HL-60/S4 treated with retinoic acid at 250 ng/mL for 4 days and 3 days (cell line): ENCODE results near the gene SLC9C1.

Experiments
- in situ Hi-C: fragments of 300-500 bp; cut with MboI; formaldehyde crosslinking; loops from 2 replicates; pipeline ENCODE4 v1.7.0; 2022; ENCODE audit warnings: low sequenced_read_pairs

Gene SLC9C1

DNA sequence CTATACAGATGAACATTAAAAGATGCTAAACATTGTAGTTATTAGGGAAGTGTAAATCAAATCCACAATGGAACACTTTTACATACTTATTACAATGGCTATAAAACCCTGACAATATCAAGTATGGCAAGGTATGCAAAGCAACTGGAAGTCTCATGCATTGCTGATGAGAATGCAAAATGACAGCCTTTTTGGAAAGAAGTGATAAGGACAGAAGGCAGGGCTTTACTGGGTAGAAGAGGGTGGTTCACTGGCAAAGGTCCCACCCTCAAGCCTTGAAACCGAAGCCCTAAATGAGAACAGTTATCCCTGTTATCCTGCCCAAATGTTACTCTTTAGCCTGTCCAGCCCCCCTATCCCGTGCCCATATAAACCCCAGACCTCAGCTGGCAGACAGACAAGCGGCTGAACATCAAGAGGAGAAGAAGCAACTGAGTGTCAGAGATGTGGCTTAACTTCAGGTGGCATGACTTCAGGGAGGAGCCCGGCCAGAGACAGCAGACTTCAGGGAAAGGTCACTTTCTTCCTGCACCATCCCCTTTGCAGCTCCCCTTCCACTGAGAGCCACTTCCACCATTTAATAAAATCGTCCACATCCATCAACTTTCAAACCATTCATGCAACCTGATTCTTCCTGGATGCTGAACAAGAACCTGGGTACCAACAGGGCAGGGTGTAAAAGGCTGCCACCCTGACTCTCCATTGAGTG is 160.2 kb downstream of the SLC9C1 start:
- in situ Hi-C loops, result no loop called here

DNA sequence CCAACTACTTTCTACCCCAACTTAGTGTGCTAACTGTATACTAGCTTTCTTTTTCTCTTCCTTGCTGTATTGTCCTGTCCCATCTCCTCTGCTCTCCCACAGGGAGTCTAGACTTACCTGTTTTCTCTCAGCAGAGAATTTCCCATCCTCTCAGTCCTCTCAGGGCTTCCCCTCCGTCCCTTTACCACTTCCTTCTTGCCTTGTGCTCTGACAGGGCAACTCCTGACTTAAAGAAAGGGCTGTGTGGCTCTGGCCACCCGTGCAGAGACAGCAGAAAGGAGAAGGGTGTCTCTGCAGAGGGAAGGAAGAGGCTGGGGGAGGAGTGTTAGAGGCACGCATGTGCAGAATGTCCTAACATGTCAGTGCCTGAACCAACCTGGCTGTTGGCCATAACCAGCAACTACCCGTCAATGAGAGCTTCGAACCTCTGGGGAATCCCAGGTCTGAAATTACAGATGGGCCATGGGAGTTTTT is 161.0 kb downstream of the SLC9C1 start, which contains the start of gene GCSAM:
TSS of gene GCSAM (minus strand) at position 274 of the 474 bp plus-strand sequence. CDS start at position 146, 128 bp downstream.
- in situ Hi-C loops, result no loop called here

DNA sequence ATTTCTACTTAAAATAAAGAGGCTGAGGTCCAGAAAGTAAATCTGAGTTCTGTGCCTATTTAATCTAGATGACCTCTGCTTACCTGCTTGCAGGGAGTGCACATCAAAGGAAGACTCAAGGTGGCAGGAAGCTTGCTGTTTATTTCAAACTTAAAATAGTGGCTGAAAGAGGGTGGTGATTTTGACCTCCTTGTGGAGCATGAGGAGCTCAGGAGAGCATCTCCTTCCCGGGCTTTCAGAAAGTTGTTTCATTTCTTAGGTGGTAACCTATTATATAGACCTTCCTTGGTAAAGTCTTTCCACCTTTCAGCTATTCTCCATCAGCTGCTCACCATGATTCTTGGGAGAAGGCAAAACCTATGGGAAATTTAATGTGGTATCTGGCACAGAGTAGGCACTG is 161.5 kb downstream of the SLC9C1 start:
- in situ Hi-C loops, result no loop called here

DNA sequence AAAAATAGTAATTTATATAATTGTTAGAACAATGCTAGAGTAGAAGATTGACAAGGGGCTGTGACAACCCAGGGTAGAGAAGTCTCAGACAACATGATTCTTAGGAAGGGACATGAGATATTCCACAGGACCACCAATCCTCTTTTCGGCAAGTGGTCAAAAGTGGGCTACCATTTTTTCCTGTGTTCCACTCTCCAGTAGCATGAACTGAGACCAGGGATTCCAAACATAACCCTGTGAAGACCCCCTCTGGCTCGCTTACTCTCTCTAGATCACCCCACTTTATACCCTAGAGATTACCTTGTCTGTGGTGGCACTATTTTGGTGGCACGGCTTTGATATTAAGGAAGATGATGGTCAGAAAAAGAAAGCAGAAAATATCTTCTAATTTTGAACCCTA is 161.9 kb downstream of the SLC9C1 start:
- in situ Hi-C loops, result no loop called here

DNA sequence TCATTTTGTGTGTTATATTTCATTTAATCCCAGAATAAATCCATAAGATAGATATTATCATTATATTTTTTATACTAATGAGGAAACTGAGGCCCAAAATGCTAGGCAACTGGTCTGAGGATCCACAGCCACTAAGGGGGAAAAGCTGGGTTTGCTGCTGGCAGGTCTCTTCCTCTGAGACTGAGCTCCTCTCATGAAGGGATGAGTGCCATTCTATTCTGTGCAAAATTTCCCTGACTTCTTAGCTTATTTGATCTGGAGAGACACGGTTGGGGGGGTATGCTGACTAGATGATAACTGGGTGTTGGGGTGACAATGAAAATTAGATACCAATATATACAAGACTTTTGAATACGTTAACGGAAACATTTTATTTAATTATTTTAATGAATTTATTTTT is 162.9 kb downstream of the SLC9C1 start:
- in situ Hi-C loops, result no loop called here

DNA sequence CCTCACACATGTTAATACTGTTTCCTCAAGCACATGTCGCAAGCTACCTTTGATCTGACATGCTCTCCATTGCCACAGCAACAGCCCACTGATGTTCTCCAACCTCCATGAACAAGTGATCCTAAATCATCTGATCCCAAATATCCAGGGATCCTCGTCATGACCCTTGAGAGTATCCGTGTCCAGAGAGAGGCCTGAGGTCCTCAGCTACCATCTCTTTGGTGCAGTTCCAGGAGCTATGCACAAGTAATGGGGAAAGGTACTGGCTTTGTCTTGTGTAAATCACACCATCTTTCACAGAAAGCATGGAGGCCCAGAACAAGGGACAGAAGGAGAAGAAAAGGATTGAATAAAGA is 163.4 kb downstream of the SLC9C1 start:
- in situ Hi-C loops, result no loop called here

DNA sequence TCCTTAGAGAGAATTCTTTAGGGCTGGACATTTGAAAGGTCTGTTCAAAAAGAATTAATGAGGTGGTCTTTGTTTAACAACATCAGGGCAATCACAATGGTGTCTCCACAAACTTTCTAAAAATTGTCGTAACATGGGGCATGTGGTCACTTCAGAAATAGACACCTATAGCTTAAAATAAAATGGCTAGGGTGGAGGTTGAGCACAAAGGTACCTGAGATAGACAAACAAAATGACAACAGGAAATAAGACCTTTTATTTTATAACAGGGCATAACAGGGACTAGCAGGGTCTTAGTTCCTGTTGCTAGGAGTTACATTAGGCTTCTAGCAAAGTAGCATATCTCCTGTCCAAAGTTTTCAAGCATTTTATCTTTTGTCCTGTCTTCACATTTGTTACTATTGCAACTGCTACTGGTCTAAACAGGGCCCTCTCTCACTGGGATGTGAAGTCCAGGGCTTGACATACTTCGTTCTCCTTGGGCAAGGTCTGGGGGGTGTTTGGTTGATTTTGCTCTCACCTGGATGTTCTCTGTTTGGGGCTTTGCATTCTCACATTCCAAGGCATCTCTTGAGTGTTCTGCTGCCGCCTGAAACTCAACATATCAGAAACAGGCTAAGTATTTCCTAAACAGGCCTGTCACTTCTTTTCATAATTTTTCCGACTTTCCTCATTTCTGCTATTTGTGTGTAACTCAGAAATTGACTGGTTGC is 163.9 kb downstream of the SLC9C1 start:
- in situ Hi-C loops, result no loop called here

DNA sequence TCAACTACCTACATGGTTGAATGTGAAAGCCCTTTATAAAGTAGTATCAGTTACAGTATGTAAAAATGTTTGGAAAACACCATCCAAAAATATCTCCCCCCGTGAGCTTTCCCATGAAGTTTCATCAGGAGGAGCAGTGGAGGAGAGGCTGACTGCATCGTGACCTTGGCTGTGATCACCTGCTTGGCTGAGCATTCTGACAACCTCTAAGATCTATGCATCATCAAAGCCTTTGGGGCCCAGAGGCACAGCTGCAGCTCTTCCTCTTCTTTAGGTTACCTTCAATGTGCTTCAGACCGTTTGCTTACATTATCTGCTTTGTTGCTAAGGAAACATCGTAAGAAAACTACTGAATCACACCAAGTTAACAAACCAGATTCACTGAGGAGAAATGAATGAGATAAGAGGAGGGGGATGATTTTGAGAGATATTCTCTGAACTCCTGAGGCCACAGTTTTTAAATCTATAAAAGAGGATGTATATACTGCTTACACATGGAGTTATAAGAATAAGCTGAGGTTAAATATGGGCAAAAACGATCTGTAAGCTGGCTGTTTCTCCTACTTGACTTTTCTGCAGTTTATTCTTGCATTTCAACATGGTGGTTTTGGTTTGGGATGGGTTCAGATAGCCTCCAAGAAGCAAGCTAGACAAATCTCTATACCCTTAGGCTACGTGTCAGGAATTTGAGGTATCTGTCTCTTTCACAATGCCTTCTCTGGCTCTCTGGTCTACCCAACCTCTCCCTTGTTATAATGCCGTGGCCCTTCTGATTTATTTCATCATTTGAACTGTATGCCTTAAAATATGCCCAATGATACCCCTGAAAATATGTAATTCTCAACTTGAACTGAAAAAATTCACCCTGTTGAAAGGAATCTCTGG is 164.9 kb downstream of the SLC9C1 start:
- in situ Hi-C loops, result no loop called here

DNA sequence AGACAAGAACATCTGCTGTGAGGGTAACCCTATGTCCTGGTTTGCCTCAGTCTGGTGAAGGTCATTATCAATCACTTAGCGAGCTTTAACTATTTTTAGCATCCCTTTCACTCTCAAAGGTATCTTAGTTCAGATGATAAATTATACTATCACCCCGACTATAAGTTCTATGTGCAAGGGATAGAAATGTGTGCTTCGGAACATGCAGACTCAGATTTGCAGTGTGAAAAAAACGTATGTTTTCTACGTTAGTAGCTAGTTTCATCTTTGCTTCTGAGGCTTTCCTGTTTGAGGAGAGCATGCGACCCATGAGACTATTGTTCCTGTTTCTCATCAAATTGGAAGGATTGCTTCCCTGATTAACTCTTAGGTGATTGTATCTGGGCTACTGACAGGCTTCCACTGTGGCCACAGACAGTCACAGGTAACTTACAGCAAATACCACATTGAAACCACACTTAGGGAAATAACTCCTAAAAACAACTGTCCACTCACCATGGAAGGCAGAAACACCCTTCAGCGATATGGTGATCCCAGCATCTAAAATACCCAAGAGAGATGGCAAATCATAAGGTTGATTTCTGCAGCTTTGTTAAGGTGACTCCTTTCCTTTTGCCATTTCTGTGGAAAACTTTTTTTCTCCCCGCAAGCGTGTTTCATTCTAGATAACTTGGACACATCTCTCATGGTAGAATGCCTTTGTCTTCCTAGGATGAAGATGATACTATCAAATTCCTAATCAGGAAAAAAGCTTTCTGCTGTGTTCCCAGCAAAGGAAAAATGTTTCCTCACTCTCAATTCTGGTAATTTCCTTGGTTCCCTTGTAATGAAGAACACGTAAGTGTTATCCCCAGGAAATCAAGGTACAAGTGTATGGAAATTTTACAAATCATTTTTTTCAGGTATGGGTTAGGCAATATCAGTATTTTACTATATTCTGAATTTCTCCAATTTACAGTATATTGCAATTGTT is 166.2 kb downstream of the SLC9C1 start:
- in situ Hi-C loops, result no loop called here

DNA sequence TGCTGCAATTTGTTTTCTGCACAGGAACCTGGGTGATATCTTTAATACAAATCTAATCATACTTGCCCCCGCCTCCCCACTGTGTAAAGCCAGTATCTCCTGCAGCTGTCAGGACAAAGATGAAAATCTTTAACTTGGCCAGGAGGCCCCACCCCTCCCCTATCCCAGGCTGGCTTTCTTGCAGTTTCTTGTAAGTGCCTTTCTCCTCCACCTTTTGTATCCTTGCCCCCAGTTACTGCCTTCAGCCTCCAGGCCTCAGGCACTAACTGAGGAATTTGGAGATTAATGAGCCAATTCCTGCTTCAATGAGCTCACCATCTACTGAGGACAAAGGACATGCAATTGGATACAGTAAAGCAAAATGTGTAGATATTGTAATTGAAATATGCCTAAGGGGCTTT is 167.5 kb downstream of the SLC9C1 start:
- in situ Hi-C loops, result no loop called here

DNA sequence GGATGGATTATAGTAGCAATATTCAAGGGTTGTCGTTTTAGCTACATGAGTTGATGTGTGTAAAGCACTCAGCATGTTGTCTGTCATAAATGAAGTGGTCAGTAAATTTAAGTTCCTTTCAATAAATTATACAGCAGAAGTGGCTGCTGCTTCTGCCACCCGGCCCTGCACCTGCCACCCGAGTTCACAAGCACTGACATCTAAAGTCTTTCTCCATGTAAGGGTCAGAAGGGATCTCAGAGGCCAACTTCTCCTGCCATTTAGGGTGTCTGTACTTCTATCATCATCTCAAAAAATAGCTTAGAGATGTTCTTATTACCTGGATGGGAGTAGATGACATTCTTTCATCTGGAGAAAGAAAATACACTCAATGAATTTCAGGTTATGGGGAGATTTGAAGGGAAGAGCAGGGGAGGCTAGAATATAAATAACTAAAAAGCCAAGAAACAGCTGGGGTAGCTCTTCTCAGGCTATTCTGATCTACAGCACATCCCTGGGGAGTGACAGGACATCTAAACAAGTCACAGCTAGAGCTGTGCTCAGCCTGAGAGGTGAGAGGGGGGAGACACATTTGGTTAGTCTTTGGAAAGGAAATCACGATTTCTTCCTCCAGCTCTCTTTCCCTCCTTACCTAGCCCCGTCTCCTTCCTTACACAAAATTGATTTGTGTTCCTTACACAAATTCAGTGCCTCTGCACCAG is 169.0 kb downstream of the SLC9C1 start:
- in situ Hi-C loops, result loop anchor here (25.0 kb wide), 2 partner anchors 187 to 387 kb away; no protein-coding TSS in a partner anchor

DNA sequence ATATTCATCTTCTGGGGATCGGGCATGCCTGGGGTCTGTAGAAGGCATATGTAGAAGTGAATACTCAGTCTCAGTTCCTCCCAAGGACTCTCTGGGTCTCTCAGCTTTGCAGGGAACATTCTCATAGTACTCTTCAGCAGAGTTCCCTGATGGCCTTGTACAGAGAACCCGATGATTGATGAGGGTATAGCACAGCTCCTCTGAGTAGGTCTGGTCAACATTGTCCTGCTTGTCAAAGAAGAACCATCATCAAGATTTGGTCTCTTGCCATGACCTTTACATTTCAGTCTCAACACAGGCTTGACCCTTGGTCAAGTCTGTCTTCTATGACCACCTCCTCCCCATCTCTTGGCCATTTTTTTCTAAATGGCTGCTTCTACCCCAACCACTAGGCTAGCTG is 170.5 kb downstream of the SLC9C1 start:
- in situ Hi-C loops, result loop anchor here (25.0 kb wide), 2 partner anchors 189 to 389 kb away; no protein-coding TSS in a partner anchor

DNA sequence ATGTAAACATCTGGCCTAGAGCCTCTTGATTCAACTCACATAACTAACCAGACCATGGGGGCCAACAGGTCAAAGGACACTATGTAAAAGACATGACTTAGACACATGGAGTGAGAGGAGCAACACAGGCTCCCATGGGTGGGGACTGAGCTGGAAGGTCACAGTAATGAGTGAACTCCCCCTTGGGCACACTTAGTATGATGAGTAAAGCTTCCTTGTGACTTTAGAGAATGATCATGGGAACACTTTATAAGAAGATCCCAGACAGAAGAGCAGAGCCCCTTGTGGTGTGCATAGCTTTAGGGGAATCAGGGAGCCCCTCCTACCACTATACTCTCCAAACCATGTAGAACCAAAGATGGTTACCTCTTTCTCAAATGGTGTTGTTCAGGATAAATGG is 171.1 kb downstream of the SLC9C1 start:
- in situ Hi-C loops, result loop anchor here (25.0 kb wide), 2 partner anchors 189 to 389 kb away; no protein-coding TSS in a partner anchor

DNA sequence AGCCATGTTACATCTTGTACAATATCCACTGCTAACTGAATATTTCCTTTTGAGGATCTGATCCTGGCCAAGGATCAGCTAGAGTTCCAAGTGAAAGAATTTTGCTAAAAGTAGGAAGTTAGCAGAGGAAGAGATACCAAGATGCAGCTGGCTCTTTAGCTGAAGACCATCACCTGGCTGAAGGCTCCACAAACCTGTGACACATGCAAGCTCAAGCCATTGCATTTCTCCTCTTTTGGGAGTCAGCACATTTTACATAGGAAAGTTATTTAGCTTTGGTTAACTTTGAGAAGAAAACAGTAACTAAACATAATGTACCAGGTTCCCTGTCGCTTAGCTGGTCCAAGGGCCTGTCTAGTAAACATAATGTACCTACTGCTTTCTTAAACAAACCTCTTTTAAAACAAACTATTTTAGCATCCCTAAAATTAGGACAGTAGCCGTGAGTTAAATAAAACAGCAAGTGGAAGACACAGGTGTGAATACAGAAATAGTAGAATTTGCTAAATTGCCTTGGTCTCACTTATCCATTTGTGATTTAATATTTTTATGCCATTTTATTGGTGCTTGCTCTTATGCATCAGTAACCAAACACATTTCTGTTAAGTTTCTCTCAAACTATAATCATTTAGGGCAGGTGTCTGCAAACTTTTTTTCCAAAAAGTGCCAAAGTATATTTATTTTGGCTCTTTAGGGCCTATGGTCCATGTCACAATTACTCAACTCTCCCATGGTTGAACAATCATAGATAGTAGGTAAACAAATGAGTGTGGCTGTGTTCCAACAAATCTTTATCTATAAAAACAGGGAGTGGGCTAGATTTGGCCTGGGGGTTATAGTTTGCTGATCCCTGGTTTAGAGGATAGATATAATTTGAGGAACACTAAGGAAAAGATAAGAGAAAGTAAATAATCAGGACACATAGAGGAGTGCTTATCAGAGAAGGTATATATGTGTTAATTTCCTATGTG is 172.2 kb downstream of the SLC9C1 start:
- in situ Hi-C loops, result loop anchor here (25.0 kb wide), 2 partner anchors 190 to 390 kb away; no protein-coding TSS in a partner anchor

DNA sequence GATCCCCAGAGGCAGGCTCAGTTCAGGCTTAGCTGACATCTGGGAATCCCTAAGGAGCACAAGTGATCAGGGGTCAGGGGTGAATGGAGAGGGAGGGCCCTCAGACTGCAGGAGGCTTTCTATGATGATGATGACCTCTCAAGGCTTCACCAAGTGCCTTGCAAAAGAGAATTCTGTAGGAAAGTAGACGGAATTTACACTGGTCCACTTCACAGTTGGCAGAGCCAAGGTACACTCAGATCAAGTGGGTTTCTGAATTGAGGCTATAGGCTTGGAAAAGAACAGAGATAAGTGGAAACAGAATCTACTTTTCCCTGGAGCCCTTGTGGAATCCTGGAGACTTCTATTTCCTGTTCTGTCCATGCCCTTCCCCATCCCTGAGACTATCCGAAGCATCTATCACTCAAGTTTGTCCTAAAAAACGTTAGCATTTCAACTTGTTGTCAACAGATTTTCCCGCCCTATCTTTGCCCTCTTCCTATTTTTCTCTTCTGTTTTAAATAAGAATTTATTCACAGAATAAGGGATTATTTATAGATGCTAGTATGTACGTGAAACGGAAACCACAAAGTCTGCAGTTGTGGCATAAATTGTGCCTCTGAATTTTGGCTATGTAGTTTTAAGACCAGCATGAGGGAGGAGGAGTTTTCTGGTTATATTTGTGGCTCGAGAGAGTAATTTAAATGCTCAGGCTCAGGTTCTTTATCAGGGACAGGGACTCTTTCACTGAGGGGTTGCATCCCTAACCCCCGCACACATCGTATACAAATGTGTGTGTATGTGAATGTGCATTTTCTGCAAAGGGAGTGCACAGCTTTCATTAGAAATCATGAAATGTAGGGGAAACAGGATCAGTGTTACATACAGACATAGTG is 173.8 kb downstream of the SLC9C1 start:
- in situ Hi-C loops, result loop anchor here (25.0 kb wide), 2 partner anchors 192 to 392 kb away; no protein-coding TSS in a partner anchor

DNA sequence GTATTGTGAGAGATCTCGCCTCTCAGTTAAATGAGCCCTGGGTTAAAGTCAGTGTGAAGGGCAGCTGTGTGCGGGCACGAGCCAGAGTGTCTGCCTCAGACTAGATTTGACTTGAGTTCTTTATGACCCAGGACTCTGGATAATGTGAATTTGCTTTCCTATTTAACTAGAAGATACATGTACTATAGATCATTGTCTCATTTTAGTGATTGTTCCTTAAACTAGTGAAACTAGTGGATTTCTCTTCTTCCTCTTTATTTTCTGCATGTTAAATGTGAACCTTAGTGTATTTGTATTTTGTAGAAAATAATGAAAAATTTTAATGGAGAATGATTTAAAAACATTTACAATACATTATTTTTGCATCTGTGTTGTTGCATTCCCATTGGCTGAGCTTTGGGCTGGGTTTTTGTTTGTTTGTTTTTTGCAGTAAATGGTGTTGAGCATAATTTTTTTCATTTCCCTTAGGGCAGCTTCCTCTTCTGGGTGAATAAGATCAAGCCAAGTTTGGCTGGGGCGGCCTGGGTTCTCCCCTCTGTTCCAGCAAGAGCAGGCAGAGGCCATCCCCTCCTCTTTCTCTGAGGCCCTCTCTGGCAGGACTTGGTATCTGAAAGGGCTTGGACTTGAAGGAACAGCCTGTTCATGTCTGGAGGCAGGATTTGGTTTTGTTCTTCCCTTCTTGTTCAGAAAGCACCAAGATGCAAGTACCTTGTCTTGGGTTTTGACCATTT is 176.0 kb downstream of the SLC9C1 start:
- in situ Hi-C loops, result loop anchor here (25.0 kb wide), 2 partner anchors 194 to 394 kb away; no protein-coding TSS in a partner anchor
